ENCODE data around the gene EMC7.
"Not testable (repeated sequence)": the region's sequence is repeated elsewhere in the genome, so short reads cannot be mapped to it uniquely, and the experiment has no call there.

The EMC7 gene

GRCh38 chr15:34101366-34102174, at the start of gene EMC7, which contains the start of gene PGBD4:
Gene EMC7, minus strand, starts transcription at chr15:34101862. Its CDS starts 23 bp downstream, at chr15:34101839.
Gene PGBD4, plus strand, starts transcription at chr15:34102083. Its CDS starts 449 bp downstream, at chr15:34102532.
- peak; percentile 99 for DNase-seq

GRCh38 chr15:34147371-34148140, 45.9 kb upstream of the EMC7 start:
- DNase-seq, result no peak

DNA sequence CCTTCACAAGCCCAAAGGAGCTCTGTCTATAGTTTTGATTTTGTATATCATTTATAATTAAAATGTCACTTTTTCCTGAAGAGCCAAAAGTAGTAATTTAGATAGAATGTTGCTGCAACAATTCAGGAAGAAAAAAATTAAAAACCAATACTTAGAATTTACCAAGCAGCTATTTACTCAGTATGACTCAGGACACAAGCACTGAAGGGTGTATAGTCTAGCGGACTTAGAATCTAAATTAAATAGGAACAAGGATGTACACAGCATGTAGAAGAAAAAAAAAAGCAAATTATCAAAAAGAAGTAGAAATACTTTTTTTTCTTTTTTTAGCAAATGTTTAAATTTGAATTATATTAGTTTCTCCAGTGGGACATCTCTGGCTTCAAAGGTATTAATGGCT, 31.8 kb upstream of the EMC7 start:
- DNase-seq, result no peak

DNA sequence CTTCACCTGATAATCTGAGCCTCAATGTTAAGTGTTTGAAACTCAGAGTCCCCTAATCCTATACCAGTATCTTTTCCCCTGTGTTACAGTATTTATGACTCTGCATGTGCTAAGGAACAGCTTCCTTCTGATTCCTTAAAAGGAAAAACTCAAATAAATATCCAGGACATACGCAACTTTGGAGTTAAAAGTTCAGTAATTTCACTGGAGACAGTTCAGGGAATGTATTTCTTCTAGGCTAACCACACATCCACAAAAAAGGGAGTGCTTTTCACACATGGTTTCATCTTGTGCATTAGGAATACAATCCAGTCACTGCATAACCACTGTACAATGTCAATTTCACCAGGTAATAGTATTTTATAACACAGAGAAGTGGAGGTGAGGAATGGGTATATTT, 31.2 kb upstream of the EMC7 start:
- DNase-seq, result no peak

GRCh38 chr15:34128898-34129297, 27.2 kb upstream of the EMC7 start:
- no peak for DNase-seq

DNA sequence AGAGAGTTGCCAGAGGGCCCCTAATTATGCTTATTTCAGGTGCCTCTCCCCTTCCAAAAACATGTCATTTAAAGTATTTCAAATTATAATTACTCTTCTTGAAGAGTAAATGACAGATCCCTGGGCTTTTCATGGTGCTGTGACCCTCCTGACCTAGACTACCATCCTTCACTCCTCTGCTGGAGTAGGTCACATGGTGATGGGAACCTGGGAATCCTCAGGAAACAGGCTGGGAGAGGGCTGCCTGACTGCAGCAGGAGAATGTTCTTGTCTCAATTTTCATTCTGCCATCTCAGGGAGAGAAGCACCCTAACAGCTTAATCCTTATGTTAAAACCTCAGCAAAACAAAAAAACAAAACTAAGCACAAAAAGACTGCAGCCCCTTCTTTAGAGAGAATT, 24.9 kb upstream of the EMC7 start:
- no peak for DNase-seq

DNA sequence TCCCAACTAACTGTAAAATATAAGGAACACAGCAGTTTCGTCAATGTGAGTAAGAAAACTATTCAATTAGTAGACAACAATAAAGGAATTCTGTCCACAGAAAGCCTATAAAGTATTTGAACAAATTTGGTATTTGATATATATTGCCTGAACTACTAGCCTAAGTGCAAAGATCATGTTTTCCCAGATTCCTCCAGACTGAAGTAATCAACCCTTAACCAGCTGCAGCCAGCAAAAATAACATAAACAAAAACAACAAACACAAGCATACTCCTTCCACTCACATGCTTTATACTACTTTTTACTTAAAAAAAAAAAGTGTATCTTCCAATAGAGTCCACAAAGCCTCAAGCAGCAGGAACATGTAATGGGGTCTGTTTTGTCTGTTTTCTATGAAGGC, 24.3 kb upstream of the EMC7 start:
- DNase-seq, result no peak

GRCh38 chr15:34124651-34125050, 23.0 kb upstream of the EMC7 start:
- no peak for DNase-seq

- no peak for DNase-seq
Observed at GRCh38 chr15:34122771-34123183, 21.1 kb upstream of the EMC7 start.

DNA sequence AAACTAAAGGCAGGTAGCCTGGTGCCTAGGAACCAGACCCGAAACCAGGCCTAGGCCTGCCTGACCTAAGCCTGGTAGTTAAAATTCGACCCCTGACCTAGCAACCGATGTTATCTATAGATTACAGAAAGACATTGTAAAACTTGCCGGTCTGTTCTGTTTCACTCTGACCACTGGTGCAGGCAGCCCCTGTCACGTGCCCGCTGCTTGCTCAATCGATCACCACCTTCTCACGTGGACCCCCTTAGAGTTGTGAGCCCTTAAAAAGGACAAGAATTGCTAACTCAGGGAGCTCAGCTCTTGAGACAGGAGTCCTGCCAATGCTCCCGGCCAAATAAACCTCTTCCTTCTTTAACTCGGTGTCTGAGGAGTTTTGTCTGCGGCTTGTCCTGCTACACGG, 20.1 kb upstream of the EMC7 start:
- not testable (repeated sequence) for DNase-seq

- not testable (repeated sequence) for DNase-seq
Observed at GRCh38 chr15:34120420-34120819, 18.8 kb upstream of the EMC7 start.

- DNase-seq, result no peak
Observed at GRCh38 chr15:34119291-34119690, 17.6 kb upstream of the EMC7 start.

GRCh38 chr15:34116620-34117019, 15.0 kb upstream of the EMC7 start:
- no peak for DNase-seq

DNA sequence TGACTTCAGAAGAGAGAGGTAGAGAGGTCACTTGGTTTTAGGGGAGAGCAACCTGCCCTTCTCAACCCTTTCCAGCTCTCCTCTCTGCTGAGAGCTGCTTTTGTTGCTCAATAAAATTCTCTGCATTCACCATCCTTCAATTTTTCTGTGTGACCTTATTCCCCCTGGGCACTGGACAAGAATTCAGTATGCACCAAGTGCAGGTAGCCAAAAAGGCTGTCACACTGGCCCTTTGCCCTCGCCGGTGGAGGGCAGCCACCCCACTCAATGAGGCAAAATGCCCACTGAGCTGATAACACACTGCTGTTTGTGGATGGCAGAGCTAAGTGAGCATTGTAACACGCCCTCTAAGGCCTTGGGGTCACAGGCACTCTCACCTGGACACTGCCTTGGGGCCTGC, 13.1 kb upstream of the EMC7 start:
- no peak for DNase-seq

DNA sequence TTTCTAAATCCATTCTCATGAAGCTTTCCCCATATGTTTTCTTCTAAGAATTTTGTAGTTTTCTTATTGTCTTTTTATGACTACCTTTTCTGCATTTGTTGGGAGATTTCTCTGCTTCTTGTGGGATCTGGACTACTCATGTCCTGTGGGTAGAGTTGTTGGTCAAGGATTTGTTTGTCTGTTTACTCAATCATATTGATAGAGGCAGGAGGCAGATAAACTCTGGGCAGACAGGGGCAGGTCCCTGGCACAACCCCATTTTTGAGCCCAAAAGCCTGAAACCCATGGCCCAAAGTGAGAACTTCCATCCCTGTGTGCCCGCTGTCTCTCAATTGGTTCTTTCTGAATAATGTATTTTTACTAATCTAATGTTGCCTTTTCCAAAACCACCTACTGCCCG, 12.6 kb upstream of the EMC7 start:
- no peak for DNase-seq

GRCh38 chr15:34111488-34111887, 9.8 kb upstream of the EMC7 start:
- no peak for DNase-seq

GRCh38 chr15:34109797-34110663, 8.4 kb upstream of the EMC7 start:
- DNase-seq, result no peak

- DNase-seq, result no peak
Observed at GRCh38 chr15:34107315-34107714, 5.7 kb upstream of the EMC7 start.

DNA sequence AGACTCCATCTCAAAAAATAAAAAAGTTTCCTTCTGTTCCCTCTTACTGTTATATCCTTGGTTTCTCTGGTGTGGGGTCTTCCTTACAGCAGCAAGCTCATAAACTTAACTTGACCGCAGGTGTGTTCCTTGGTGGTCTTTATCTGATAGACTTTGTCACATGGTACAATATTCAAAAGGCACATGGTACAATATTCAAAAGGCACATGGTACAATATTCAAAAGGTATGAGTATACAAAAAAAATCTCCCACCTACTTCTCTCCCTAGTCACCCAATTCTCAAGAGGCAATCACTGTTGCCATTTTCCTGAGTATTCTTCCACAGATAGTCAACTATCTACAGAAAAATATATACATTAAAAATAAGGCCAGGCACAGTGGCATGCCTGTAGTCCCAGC, 4.8 kb upstream of the EMC7 start:
- DNase-seq, result no peak

- DNase-seq, result no peak
Observed at GRCh38 chr15:34102175-34102925, 688 bp upstream of the EMC7 start.

DNA sequence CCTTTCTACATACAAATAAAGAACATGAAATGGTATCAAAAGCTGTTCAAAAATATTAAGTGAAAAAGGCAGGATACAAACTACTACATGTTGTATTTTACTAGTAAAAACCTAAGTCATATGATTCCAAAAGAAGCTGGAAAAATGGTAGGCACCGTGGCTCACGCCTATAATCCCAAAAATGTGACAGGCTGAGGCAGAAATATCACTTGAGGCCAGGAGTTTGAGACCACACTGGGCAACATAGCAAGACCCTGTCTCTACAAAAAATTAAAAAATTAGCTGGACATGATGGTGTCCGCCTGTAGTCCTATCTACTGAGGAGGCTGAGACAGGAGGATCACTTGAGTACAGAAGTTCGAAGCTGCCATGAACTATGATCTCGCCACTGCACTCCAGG, 1.7 kb downstream of the EMC7 start:
- DNase-seq, result no peak

DNA sequence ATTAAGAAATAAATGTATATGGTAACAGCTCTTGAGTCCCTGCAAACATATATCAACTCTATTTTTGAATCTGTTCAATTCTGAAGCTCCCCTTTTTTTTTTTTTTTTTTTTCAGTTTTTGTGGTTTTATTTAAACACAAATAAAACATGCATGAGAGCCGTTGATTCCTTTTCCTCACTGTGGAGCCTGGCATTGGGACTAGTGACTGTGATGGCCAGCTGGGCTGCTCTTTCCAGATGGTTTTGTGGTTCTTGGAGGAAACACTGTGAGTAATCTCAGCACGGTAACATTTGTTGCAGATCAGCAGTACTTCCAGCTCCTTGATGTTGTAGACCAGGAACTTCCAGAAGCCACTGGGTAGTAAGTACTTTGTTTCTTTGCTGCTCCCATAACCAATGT, 15.9 kb downstream of the EMC7 start:
- DNase-seq, result no peak
